HUES6 (cell line): ENCODE measurements around the gene MYCL.
"Not testable (repeated sequence)": the region's sequence is repeated elsewhere in the genome, so short reads cannot be mapped to it uniquely, and the experiment has no call there.

Experiments
- H3K27ac ChIP-seq: 2 replicates; pipeline ENCODE4 v1.7.0; 2013; ENCODE audit warnings: low read depth, mild to moderate bottlenecking, low read length, inconsistent platforms
- H3K27me3 ChIP-seq: 2 replicates; pipeline ENCODE4 v1.6.1; 2013; ENCODE audit warnings: low read length; ENCODE audit not compliant: control insufficient read depth, insufficient read depth
- H3K36me3 ChIP-seq: 2 replicates; pipeline ENCODE4 v1.6.1; 2013; ENCODE audit warnings: low read length; ENCODE audit not compliant: control insufficient read depth, insufficient read depth
- H3K4me1 ChIP-seq: 2 replicates; pipeline ENCODE4 v1.6.1; 2013; ENCODE audit warnings: low read length; ENCODE audit not compliant: control insufficient read depth, insufficient read depth
- H3K4me3 ChIP-seq: 2 replicates; pipeline ENCODE4 v1.5.1; 2013; ENCODE audit warnings: low read depth, low read length
- H3K9ac ChIP-seq: one replicate; pipeline ENCODE4 v1.6.1; 2013; ENCODE audit warnings: mild to moderate bottlenecking, low read length
- H3K9me3 ChIP-seq: 2 replicates; pipeline ENCODE4 v1.6.1; 2013; ENCODE audit warnings: low read depth, low read length; ENCODE audit not compliant: control insufficient read depth, insufficient read depth

Gene MYCL

DNA sequence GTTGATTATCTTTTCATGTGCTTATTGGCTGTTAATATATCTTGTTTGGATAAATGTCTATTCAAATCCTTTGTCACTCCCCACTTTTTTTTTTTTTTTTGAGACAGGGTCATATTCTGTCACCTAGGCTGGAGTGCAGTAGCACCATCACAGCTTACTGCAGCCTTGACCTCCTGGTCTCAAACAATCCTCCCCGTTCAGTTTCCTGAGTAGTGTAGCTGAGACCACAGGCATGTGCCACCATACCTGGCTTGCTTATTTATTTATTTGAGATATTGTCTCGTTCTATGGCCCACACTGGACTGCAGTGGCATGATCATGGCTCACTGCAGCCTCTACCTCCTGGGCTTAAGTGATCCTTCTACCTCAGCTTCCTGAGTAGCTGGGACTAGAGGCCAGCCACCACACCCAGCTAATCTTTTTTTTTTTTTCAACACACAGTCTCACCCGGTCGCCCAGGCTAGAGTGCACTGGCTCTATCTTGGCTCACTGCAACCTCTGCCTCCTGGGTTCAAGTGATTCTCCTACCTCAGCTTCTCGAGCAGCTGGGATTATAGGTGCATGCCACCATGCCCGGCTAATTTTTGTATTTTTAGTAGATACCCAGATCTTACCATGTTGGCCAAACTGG lies 13.9 kb upstream of the MYCL start:
- no peak overlapping the region for H3K9ac ChIP-seq
- H3K4me1 ChIP-seq = no peaks in the 10 kb centered on the region
- H3K9me3 ChIP-seq = no peaks in the 10 kb centered on the region
- no peak overlapping the region for H3K4me3 ChIP-seq
- no peak overlapping the region for H3K27ac ChIP-seq
- H3K36me3 ChIP-seq = no peaks in the 10 kb centered on the region
- H3K27me3 ChIP-seq = no peaks in the 10 kb centered on the region

DNA sequence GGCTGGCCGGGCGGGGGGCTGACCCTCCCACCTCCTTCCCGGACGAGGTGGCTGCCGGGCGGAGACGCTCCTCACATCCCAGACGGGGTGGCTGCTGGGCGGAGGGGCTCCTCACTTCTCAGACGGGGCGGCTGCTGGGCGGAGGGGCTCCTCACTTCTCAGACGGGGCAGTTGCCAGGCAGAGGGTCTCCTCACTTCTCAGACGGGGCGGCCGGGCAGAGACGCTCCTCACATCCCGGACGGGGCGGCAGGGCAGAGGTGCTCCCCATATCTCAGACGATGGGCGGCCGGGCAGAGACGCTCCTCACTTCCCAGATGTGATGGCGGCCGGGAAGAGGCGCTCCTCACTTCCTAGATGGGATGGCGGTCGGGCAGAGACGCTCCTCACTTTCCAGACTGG lies 11.4 kb upstream of the MYCL start:
- H3K9ac ChIP-seq, H3K27ac ChIP-seq, H3K27me3 ChIP-seq, H3K4me1 ChIP-seq, H3K9me3 ChIP-seq, H3K4me3 ChIP-seq, H3K36me3 ChIP-seq: not testable (repeated sequence)

DNA sequence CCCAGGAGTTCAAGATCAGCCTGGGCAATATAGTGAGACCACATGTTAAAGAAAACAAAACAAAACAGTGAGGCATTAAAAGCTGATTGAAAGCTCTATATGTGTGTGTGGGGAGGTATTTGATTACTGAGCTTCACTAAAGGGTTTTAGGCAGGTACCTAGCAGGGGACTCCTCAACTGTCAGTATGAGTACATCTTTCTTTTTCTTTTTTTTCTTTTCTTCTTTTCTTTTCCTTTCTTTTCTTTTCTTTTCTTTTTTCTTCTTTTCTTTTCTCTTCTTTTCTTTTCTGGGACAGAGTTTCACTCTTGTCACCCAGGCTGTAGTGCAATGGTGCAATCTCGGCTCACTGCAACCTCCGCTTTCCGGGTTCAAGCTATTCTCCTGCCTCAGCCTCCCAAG lies 8.5 kb upstream of the MYCL start:
- H3K27me3 ChIP-seq = no peaks in the 10 kb centered on the region
- peaks cover 13% of the 10 kb centered on the region for H3K9me3 ChIP-seq
- H3K4me3 ChIP-seq = no peak overlapping the region
- H3K36me3 ChIP-seq = no peaks in the 10 kb centered on the region
- no peak overlapping the region for H3K9ac ChIP-seq
- no peaks in the 10 kb centered on the region for H3K4me1 ChIP-seq
- H3K27ac ChIP-seq = no peak overlapping the region

DNA sequence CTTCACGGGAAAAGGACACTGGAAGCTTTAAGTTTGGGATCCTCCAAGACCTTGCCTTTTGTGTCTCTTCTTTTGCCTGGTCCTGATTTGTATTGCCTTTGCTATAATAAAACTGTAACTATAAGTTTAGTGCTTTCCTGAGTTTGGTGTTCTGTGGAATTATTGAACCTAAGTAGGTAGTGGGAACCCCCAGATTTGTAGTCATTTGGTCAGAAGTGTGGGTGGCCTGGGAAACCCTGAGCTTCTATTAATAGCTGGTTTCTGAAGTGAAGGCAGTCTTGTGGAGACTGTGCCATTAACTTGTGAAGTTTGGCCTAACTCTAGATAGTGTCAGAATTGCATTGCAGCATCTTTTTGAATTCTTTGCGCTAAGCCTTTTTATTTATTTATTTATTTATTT lies 6.8 kb upstream of the MYCL start:
- no peak overlapping the region for H3K9ac ChIP-seq
- H3K9me3 ChIP-seq = peaks cover 13% of the 10 kb centered on the region
- H3K4me3 ChIP-seq = no peak overlapping the region
- no peaks in the 10 kb centered on the region for H3K36me3 ChIP-seq
- no peaks in the 10 kb centered on the region for H3K4me1 ChIP-seq
- peaks cover 7% of the 10 kb centered on the region for H3K27me3 ChIP-seq
- no peak overlapping the region for H3K27ac ChIP-seq

DNA sequence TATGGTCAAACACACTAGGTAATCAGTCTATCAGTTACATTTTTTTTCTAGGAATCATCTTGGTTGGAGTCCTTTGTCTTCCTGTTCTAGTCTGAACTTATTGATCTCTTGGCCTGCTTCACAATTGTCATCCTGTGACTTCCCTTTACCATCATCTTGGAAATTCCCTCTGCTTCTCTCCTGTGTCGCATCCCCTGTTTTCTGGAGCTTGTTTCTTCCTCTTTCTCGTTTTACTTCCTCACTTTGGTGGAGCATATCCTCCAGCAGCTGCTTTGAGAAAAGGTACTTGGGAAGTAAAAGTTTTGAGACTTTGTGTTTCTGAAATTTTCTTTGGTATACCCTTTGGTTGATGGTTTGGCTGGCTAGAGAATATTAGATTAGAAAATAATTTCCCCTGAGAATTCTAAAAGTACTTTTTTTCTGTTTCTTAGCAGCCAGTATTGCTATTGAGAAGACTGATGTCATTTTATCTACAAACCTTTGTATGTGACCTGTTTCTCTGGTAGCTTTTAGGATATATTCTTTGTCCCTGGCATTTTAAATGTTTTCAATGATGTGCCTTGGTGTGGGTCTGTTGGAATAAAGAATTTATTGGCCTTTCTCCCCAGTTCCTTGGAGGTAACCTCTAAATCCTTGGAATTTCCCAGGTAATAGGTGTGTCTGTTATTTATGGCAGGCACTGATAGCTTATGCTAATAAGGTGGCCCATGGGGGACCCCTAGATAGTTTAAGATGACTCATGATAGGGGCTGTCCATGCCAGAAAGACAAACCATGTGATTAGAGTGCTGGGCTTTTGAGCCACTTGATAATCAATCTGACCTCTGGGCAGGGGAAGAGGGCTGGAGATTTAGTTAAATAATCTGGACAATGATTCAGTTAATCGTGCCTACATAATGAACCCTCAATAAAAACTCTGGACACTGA lies 6.1 kb upstream of the MYCL start:
- H3K9ac ChIP-seq = no peak overlapping the region
- H3K9me3 ChIP-seq = peaks cover 13% of the 10 kb centered on the region
- peaks cover 14% of the 10 kb centered on the region for H3K27me3 ChIP-seq
- H3K36me3 ChIP-seq = no peaks in the 10 kb centered on the region
- H3K4me1 ChIP-seq = no peaks in the 10 kb centered on the region; the same call in 1 of the 2 replicates
- no peak overlapping the region for H3K4me3 ChIP-seq
- H3K27ac ChIP-seq = no peak overlapping the region

DNA sequence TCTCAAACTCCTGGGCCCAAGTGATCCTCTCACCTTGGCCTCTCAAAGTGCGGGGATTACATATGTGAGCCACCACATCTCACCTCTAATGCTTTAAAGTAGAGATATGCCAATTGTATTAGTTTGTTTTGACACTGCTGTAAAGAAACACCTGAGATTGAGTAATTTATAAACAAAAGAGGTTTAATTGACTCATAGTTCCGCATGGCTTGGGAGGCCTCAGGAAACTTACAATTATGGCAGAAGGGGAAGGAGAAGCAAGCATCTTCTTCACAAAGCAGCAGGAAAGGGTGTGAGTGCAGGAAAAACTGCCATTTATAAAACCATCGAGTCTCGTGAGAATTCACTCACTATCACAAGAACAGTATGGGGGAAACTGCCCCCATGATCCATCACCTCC lies 3.5 kb upstream of the MYCL start:
- H3K27me3 ChIP-seq = peaks cover 22% of the 10 kb centered on the region
- H3K36me3 ChIP-seq = no peaks in the 10 kb centered on the region
- H3K4me3 ChIP-seq = no peak overlapping the region
- no peak overlapping the region for H3K27ac ChIP-seq
- peaks cover 13% of the 10 kb centered on the region for H3K9me3 ChIP-seq
- peaks cover 9% of the 10 kb centered on the region for H3K4me1 ChIP-seq
- H3K9ac ChIP-seq = no peak overlapping the region

DNA sequence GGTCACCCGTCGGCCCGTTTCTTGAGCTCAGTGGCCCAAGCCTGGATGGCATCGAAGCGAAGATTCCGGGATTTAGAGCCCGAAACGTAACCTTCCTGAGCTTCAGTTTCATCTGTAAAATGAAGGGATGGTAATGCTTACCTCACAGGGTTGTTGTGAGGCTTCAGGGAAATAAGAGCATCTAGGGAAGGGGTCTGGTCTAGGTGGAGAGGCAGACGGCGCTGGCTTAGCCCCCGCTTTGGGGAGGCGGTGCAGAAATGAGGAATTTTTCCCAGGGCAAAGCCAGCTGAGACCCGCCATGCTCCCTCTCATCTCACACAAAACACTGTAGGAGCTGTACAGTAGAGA lies 717 bp upstream of the MYCL start:
- no peak overlapping the region for H3K27ac ChIP-seq

DNA sequence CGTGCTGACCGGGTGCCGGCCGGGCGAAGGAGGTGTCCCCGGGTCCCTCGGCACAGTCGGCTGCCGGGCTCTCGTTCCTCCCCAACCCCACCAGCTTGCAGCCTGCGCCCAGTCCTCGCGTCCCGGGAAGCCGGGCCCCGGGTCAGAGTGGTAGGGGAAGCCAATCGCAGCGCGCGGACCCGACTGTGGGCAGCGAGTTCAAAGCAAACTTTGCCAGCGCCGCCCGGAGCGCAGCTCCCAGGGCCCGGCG lies 328 bp downstream of the MYCL start:
- Histone ChIP-seq H3K4me3 (peak overlapping the region; percentile 92), H3K4me1 (peaks cover 45% of the 10 kb centered on the region), H3K36me3 (peaks cover 3% of the 10 kb centered on the region; the same call in 1 of the 2 replicates), H3K27me3 (peaks cover 22% of the 10 kb centered on the region), H3K27ac (peak overlapping the region; percentile 13; the same call in 1 of the 2 replicates), H3K9me3 (no peaks in the 10 kb centered on the region), H3K9ac (peak overlapping the region; percentile 82)

More for the DNA sequence above, 717 bp upstream of the MYCL start:
- peaks cover 2% of the 10 kb centered on the region; the same call in 1 of the 2 replicates for H3K9me3 ChIP-seq
- H3K9ac ChIP-seq = peak overlapping the region; percentile 38
- peaks cover 35% of the 10 kb centered on the region for H3K4me1 ChIP-seq
- H3K36me3 ChIP-seq = no peaks in the 10 kb centered on the region
- H3K27me3 ChIP-seq = peaks cover 22% of the 10 kb centered on the region
- H3K4me3 ChIP-seq = peak overlapping the region; percentile 92

- H3K4me3 ChIP-seq = peak overlapping the region; percentile 92
- peaks cover 3% of the 10 kb centered on the region; the same call in 1 of the 2 replicates for H3K36me3 ChIP-seq
- peak overlapping the region; percentile 82 for H3K9ac ChIP-seq
- peaks cover 47% of the 10 kb centered on the region for H3K4me1 ChIP-seq
- H3K27ac ChIP-seq = peak overlapping the region; percentile 13; the same call in 1 of the 2 replicates
- peaks cover 22% of the 10 kb centered on the region for H3K27me3 ChIP-seq
- H3K9me3 ChIP-seq = no peaks in the 10 kb centered on the region
Observed at GRCh38 chr1:39900662-39901463, 854 bp downstream of the MYCL start.

DNA sequence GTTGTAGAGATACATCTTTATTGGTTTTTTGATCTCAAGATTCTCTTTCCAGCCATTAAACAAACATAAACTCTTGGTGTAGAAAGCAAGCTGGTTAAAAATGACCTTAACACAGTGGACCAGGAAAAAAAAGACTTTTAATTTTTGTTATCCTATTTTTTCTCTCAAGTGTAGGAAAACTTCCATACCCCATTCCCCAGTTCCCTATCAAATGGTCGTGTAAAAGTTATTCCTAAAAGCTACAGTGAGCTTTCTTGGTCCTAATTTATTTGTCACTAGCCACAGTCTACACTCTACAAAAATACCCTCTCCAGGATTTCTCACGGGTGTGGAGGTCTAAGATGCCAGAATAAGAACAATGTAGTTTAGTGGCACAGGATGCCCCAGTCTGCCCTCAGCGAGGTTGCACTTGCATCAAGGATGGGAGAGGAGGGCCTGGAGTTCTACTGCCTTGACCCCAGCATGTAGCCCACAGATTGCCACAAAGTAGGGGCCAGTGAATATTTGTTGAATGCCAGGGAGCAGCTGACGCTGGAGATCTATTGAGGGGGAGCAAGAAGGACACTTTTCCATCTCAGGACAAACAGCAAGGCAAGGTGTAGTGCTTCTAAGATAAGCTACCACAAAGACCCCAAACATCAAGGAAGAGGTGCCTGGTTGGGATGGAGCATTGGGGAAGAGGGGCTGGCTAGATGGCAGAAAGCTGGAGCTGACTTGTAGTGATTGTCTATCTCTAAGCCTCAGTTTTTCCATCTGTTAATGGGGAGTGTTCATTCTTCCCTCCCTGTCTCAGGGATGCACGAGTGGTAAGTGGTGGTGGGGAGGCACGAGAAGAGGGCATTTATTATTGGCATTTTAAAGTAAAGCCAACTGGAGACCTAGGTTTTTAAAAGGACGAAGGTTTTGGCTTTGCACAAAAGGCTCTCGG lies 1.8 kb downstream of the MYCL start:
- H3K9ac ChIP-seq = no peak overlapping the region
- H3K9me3 ChIP-seq = no peaks in the 10 kb centered on the region
- H3K27ac ChIP-seq = no peak overlapping the region
- peak overlapping the region; percentile 92 for H3K4me3 ChIP-seq
- peaks cover 3% of the 10 kb centered on the region; the same call in 1 of the 2 replicates for H3K36me3 ChIP-seq
- H3K27me3 ChIP-seq = peaks cover 22% of the 10 kb centered on the region
- peaks cover 47% of the 10 kb centered on the region for H3K4me1 ChIP-seq
